Measurements from ENCODE around the gene ANKRD10. TPM values are rescaled to one million over a fixed set of nuclear protein-coding genes. Genes with fewer than 3 reads are reported as not detected.
A peak's percentile ranks its signal among the peaks of the same experiment; 100 is the strongest.

The ANKRD10 gene
- total RNA-seq, 1 donor from 2014 or later: 157 TPM

GRCh38 chr13:110869231-110869804 is 45.6 kb downstream of the ANKRD10 start:
- Histone ChIP-seq H3K79me2 (ENCODE audit: insufficient read depth, low read length) (no peaks in the 10 kb centered on the region), H3K4me3 (ENCODE audit: insufficient read depth, low read depth, low read length) (peak overlapping the region; percentile 57), H4K20me1 (ENCODE audit: insufficient read depth, low read length) (no peaks in the 10 kb centered on the region), H3K36me3 (ENCODE audit: insufficient read depth, low read length) (no peaks in the 10 kb centered on the region), H3K27ac (ENCODE audit: low read depth, low read length) (peak overlapping the region; percentile 95), H3K4me2 (ENCODE audit: low read length) (peak overlapping the region; percentile 86), H2AFZ (ENCODE audit: low read depth, low read length) (peak overlapping the region; percentile 78), H3K9ac (ENCODE audit: low read length) (peak overlapping the region; percentile 88), H3K9me3 (ENCODE audit: insufficient read depth, low read depth, low read length) (peaks cover 4% of the 10 kb centered on the region), H3K27me3 (ENCODE audit: insufficient read depth, low read length) (no peaks in the 10 kb centered on the region), H3K4me1 (ENCODE audit: insufficient read depth, low read length) (peaks cover 18% of the 10 kb centered on the region)
- Mint-ChIP-seq H3K4me3 (ENCODE audit: unreplicated experiment) (no peak overlapping the region), H3K27ac (ENCODE audit: unreplicated experiment) (peak overlapping the region; percentile 94), H3K27me3 (ENCODE audit: low read depth, unreplicated experiment) (peaks cover 4% of the 10 kb centered on the region), H3K36me3 (ENCODE audit: low read depth, unreplicated experiment) (no peaks in the 10 kb centered on the region), H3K4me1 (ENCODE audit: low read depth, unreplicated experiment) (peaks cover 17% of the 10 kb centered on the region), H3K9me3 (ENCODE audit: unreplicated experiment) (peaks cover under 1% of the 10 kb centered on the region)
- no peak for TF ChIP-seq CTCF (IDR thresholded peaks at IDR 0.05; ENCODE audit: insufficient read depth, low read depth, low read length)
- TF ChIP-seq EZH2 (IDR thresholded peaks at IDR 0.05; ENCODE audit: insufficient read depth, low read length): no peak
- FAIRE-seq (peak; percentile 29), DNase-seq (ENCODE audit: low read depth) (peak; percentile 13)

DNA sequence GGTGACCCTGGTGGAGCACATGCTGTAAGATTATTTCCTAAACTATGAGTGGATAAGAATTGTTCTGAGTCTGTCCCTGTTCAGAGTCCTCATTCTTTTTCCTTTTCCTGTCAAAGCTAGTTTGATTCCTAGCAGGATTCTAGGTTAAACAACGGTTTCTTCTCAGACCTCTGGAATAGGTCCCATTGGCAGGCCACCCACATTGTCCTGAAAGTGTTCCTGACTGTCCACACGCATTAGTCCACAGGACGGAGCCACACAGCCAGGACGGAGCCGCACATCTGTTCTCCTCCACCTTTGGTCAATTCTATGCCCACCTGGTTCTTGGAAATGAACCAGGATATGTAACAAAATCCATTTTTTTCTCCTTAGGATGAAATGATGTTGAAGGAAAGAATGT is 46.1 kb downstream of the ANKRD10 start:
- no peak overlapping the region for H3K27ac Mint-ChIP-seq (ENCODE audit: unreplicated experiment)

More for the DNA sequence above, 46.1 kb downstream of the ANKRD10 start:
- Histone ChIP-seq H4K20me1 (ENCODE audit: insufficient read depth, low read length) (no peaks in the 10 kb centered on the region), H3K27me3 (ENCODE audit: insufficient read depth, low read length) (no peaks in the 10 kb centered on the region), H3K36me3 (ENCODE audit: insufficient read depth, low read length) (no peaks in the 10 kb centered on the region), H3K4me3 (ENCODE audit: insufficient read depth, low read depth, low read length) (no peak overlapping the region), H3K4me1 (ENCODE audit: insufficient read depth, low read length) (peaks cover 18% of the 10 kb centered on the region), H2AFZ (ENCODE audit: low read depth, low read length) (no peak overlapping the region), H3K4me2 (ENCODE audit: low read length) (peak overlapping the region; percentile 86), H3K27ac (ENCODE audit: low read depth, low read length) (no peak overlapping the region), H3K9me3 (ENCODE audit: insufficient read depth, low read depth, low read length) (peaks cover 4% of the 10 kb centered on the region), H3K9ac (ENCODE audit: low read length) (peak overlapping the region; percentile 88), H3K79me2 (ENCODE audit: insufficient read depth, low read length) (no peaks in the 10 kb centered on the region)
- H3K36me3 Mint-ChIP-seq (ENCODE audit: low read depth, unreplicated experiment): no peaks in the 10 kb centered on the region
- peaks cover 17% of the 10 kb centered on the region for H3K4me1 Mint-ChIP-seq (ENCODE audit: low read depth, unreplicated experiment)
- H3K9me3 Mint-ChIP-seq (ENCODE audit: unreplicated experiment): peaks cover 1% of the 10 kb centered on the region
- TF ChIP-seq EZH2 (IDR thresholded peaks at IDR 0.05; ENCODE audit: insufficient read depth, low read length) (no peak), CTCF (IDR thresholded peaks at IDR 0.05; ENCODE audit: insufficient read depth, low read depth, low read length) (no peak)
- H3K4me3 Mint-ChIP-seq (ENCODE audit: unreplicated experiment): no peak overlapping the region
- H3K27me3 Mint-ChIP-seq (ENCODE audit: low read depth, unreplicated experiment): peaks cover 4% of the 10 kb centered on the region
- DNase-seq (ENCODE audit: low read depth) (no peak), FAIRE-seq (peak; percentile 5)
